ENCODE measurements around the gene POLD4.
"Not testable (repeated sequence)": the region's sequence is repeated elsewhere in the genome, so short reads cannot be mapped to it uniquely, and the experiment has no call there.

The POLD4 gene

GRCh38 chr11:67345920-67346819 is 7.2 kb downstream of the POLD4 start:
- Mint-ChIP-seq H3K36me3 (peaks cover under 1% of the 10 kb centered on the region), H3K9me3 (no peaks in the 10 kb centered on the region), H3K4me1 (peaks cover 43% of the 10 kb centered on the region), H3K27ac (no peak overlapping the region), H3K4me3 (no peak overlapping the region), H3K27me3 (no peaks in the 10 kb centered on the region)
- no peak for DNase-seq (ENCODE audit: low spot score in 2 of 2)
- peak; percentile 54 for ATAC-seq (ENCODE audit: low read depth)

GRCh38 chr11:67345247-67345919 is 8.0 kb downstream of the POLD4 start:
- H3K4me3 Mint-ChIP-seq, result no peak overlapping the region
- H3K27ac Mint-ChIP-seq, result no peak overlapping the region
- no peaks in the 10 kb centered on the region for H3K36me3 Mint-ChIP-seq
- H3K4me1 Mint-ChIP-seq, result peaks cover 43% of the 10 kb centered on the region
- ATAC-seq (ENCODE audit: low read depth) (peak; percentile 50), DNase-seq (ENCODE audit: low spot score in 2 of 2) (no peak)
- no peaks in the 10 kb centered on the region for H3K9me3 Mint-ChIP-seq
- no peaks in the 10 kb centered on the region for H3K27me3 Mint-ChIP-seq

GRCh38 chr11:67344264-67344663 is 9.1 kb downstream of the POLD4 start:
- peak overlapping the region; percentile 43 for H3K27ac Mint-ChIP-seq
- H3K9me3 Mint-ChIP-seq, result no peaks in the 10 kb centered on the region
- peaks cover 33% of the 10 kb centered on the region for H3K4me1 Mint-ChIP-seq
- peak overlapping the region; percentile 48 for H3K4me3 Mint-ChIP-seq
- ATAC-seq (ENCODE audit: low read depth) (peak; percentile 69), DNase-seq (ENCODE audit: low spot score in 2 of 2) (no peak)
- H3K36me3 Mint-ChIP-seq, result no peaks in the 10 kb centered on the region
- H3K27me3 Mint-ChIP-seq, result no peaks in the 10 kb centered on the region

- peaks cover 1% of the 10 kb centered on the region for H3K36me3 Mint-ChIP-seq
- no peaks in the 10 kb centered on the region for H3K9me3 Mint-ChIP-seq
- H3K4me3 Mint-ChIP-seq, result no peak overlapping the region
- no peak for ATAC-seq (ENCODE audit: low read depth)
- DNase-seq (ENCODE audit: low spot score in 2 of 2), result no peak
- H3K27ac Mint-ChIP-seq, result no peak overlapping the region
- no peaks in the 10 kb centered on the region for H3K4me1 Mint-ChIP-seq
- H3K27me3 Mint-ChIP-seq, result no peaks in the 10 kb centered on the region
Measured at GRCh38 chr11:67337257-67337656, 16.1 kb downstream of the POLD4 start.

- Mint-ChIP-seq H3K4me1 (no peaks in the 10 kb centered on the region), H3K27me3 (no peaks in the 10 kb centered on the region), H3K27ac (no peak overlapping the region), H3K4me3 (no peak overlapping the region), H3K9me3 (no peaks in the 10 kb centered on the region), H3K36me3 (peaks cover 4% of the 10 kb centered on the region)
- ATAC-seq (ENCODE audit: low read depth) (no peak), DNase-seq (ENCODE audit: low spot score in 2 of 2) (no peak)
Measured at GRCh38 chr11:67332081-67332691, 21.2 kb downstream of the POLD4 start.

- H3K4me3 Mint-ChIP-seq, result no peak overlapping the region
- ATAC-seq (ENCODE audit: low read depth) (no peak), DNase-seq (ENCODE audit: low spot score in 2 of 2) (no peak)
- H3K9me3 Mint-ChIP-seq, result no peaks in the 10 kb centered on the region
- H3K27me3 Mint-ChIP-seq, result no peaks in the 10 kb centered on the region
- H3K36me3 Mint-ChIP-seq, result peaks cover 1% of the 10 kb centered on the region
- H3K4me1 Mint-ChIP-seq, result peaks cover 3% of the 10 kb centered on the region
- no peak overlapping the region for H3K27ac Mint-ChIP-seq
Measured at GRCh38 chr11:67323526-67323925, 29.8 kb downstream of the POLD4 start.

GRCh38 chr11:67322049-67322448 is 31.3 kb downstream of the POLD4 start:
- H3K36me3 Mint-ChIP-seq, result peaks cover 1% of the 10 kb centered on the region

GRCh38 chr11:67321313-67321871 is 32.0 kb downstream of the POLD4 start:
- no peak overlapping the region for H3K27ac Mint-ChIP-seq
- H3K27me3 Mint-ChIP-seq, result no peaks in the 10 kb centered on the region
- no peak for ATAC-seq (ENCODE audit: low read depth)
- peaks cover 9% of the 10 kb centered on the region for H3K4me1 Mint-ChIP-seq
- H3K4me3 Mint-ChIP-seq, result no peak overlapping the region
- H3K36me3 Mint-ChIP-seq, result peaks cover 1% of the 10 kb centered on the region
- H3K9me3 Mint-ChIP-seq, result no peaks in the 10 kb centered on the region
- no peak for DNase-seq (ENCODE audit: low spot score in 2 of 2)

More at GRCh38 chr11:67322049-67322448, 31.3 kb downstream of the POLD4 start:
- H3K4me3 Mint-ChIP-seq, result no peak overlapping the region
- ATAC-seq (ENCODE audit: low read depth) (no peak), DNase-seq (ENCODE audit: low spot score in 2 of 2) (no peak)
- peaks cover 9% of the 10 kb centered on the region for H3K4me1 Mint-ChIP-seq
- H3K27ac Mint-ChIP-seq, result peak overlapping the region; percentile 16
- H3K9me3 Mint-ChIP-seq, result no peaks in the 10 kb centered on the region
- H3K27me3 Mint-ChIP-seq, result no peaks in the 10 kb centered on the region

- H3K4me3 Mint-ChIP-seq, result no peak overlapping the region
- ATAC-seq (ENCODE audit: low read depth) (no peak), DNase-seq (ENCODE audit: low spot score in 2 of 2) (no peak)
- H3K4me1 Mint-ChIP-seq, result peaks cover 9% of the 10 kb centered on the region
- no peak overlapping the region for H3K27ac Mint-ChIP-seq
- H3K9me3 Mint-ChIP-seq, result no peaks in the 10 kb centered on the region
- no peaks in the 10 kb centered on the region for H3K27me3 Mint-ChIP-seq
- H3K36me3 Mint-ChIP-seq, result no peaks in the 10 kb centered on the region
Measured at GRCh38 chr11:67320691-67321090, 32.7 kb downstream of the POLD4 start.

- Mint-ChIP-seq H3K9me3 (no peaks in the 10 kb centered on the region), H3K4me3 (no peak overlapping the region), H3K4me1 (peaks cover 9% of the 10 kb centered on the region), H3K27ac (no peak overlapping the region), H3K27me3 (no peaks in the 10 kb centered on the region), H3K36me3 (no peaks in the 10 kb centered on the region)
- no peak for ATAC-seq (ENCODE audit: low read depth)
- no peak for DNase-seq (ENCODE audit: low spot score in 2 of 2)
Measured at GRCh38 chr11:67320011-67320410, 33.3 kb downstream of the POLD4 start.

GRCh38 chr11:67318876-67319275 is 34.5 kb downstream of the POLD4 start:
- not testable (repeated sequence) for H3K9me3 Mint-ChIP-seq; ATAC-seq (ENCODE audit: low read depth); H3K27ac Mint-ChIP-seq; H3K36me3 Mint-ChIP-seq; DNase-seq (ENCODE audit: low spot score in 2 of 2); H3K4me1 Mint-ChIP-seq; H3K27me3 Mint-ChIP-seq
- H3K4me3 Mint-ChIP-seq, result peak overlapping the region; percentile 99

GRCh38 chr11:67317888-67318555 is 35.3 kb downstream of the POLD4 start:
- Mint-ChIP-seq H3K4me3 (peak overlapping the region; percentile 99), H3K4me1 (peaks cover 10% of the 10 kb centered on the region), H3K36me3 (no peaks in the 10 kb centered on the region), H3K27ac (peak overlapping the region; percentile 90), H3K9me3 (no peaks in the 10 kb centered on the region), H3K27me3 (no peaks in the 10 kb centered on the region)
- DNase-seq (ENCODE audit: low spot score in 2 of 2) (no peak), ATAC-seq (ENCODE audit: low read depth) (peak; percentile 33)

- no peaks in the 10 kb centered on the region for H3K27me3 Mint-ChIP-seq
- DNase-seq (ENCODE audit: low spot score in 2 of 2), result peak; percentile 98
- H3K27ac Mint-ChIP-seq, result peak overlapping the region; percentile 90
- peaks cover 15% of the 10 kb centered on the region for H3K4me1 Mint-ChIP-seq
- no peaks in the 10 kb centered on the region for H3K36me3 Mint-ChIP-seq
- H3K4me3 Mint-ChIP-seq, result peak overlapping the region; percentile 99
- H3K9me3 Mint-ChIP-seq, result no peaks in the 10 kb centered on the region
- peak; percentile 86 for ATAC-seq (ENCODE audit: low read depth)
Measured at GRCh38 chr11:67317205-67317887, 36.0 kb downstream of the POLD4 start.
